A549 (cell line): ENCODE data around the gene PUS1. TPM values are rescaled to one million over a fixed set of nuclear protein-coding genes. Genes with fewer than 3 reads are reported as not detected.
"Not testable (repeated sequence)": the region's sequence is repeated elsewhere in the genome, so short reads cannot be mapped to it uniquely, and the experiment has no call there.

ENCODE experiments used
- ATAC-seq, 2 experiments: fragments of 200-7000 bp in 1 of 2; fragments of >200 bp in 1 of 2; cut with Nextera tagmentation in 1 of 2; cut with Tn5 transposase in 1 of 2; 3 replicates each; pipeline versions ENCODE4 v1.8.0 to v1.9.1; 2018 to 2020; ENCODE audit warnings: mild to moderate bottlenecking in 1 of 2, moderate library complexity in 1 of 2
- CTCF ChIA-PET: fragments of 300-600 bp; sonication (Branson Sonifier 250); formaldehyde crosslinking; extraction: SDS; loops from one replicate; lab custom pipeline; 2021; ENCODE audit warnings: antibody characterized with exemption, inconsistent platforms; lab: Yijun Ruan, JAX
- POLR2A ChIA-PET: fragments of 350-600 bp; formaldehyde crosslinking; extraction: SDS; loops from one replicate; lab custom pipeline; 2021; ENCODE audit warnings: antibody characterized with exemption, inconsistent platforms; lab: Yijun Ruan, JAX
- DNase-seq, 2 experiments: peaks; one replicate each; pipeline versions ENCODE4 v3.0.0 to v3.0.0-alpha.2; 2011 to 2016; ENCODE audit warnings: low read depth in 1 of 2, low spot score in 1 of 2
- FAIRE-seq: peaks from 2 replicates; lab custom pipeline; 2011; peaks lifted over from hg19 to GRCh38; lab: Jason Lieb, UNC
- H3K27ac ChIP-seq, 2 experiments: fragments of >200 bp; sonication (Bioruptor Twin); formaldehyde crosslinking; 3 replicates each; pipeline ENCODE4 v1.5.1; 2016 to 2017
- H3K4me1 ChIP-seq: fragments of >200 bp; sonication (Bioruptor Twin); formaldehyde crosslinking; 3 replicates; pipeline ENCODE4 v1.6.1; 2016
- H3K4me2 ChIP-seq: fragments of >200 bp; sonication (Bioruptor Twin); formaldehyde crosslinking; 3 replicates; pipeline ENCODE4 v1.6.1; 2016
- H3K4me3 ChIP-seq: fragments of >200 bp; sonication (Bioruptor Twin); formaldehyde crosslinking; 3 replicates; pipeline ENCODE4 v1.5.1; 2016
- H3K9me3 ChIP-seq: fragments of >200 bp; sonication (Bioruptor Twin); formaldehyde crosslinking; 3 replicates; pipeline ENCODE4 v1.6.1; 2016
- BHLHE40 ChIP-seq: IDR thresholded peaks from 2 replicates; pipeline ENCODE4 v1.6.1; 2012; ENCODE audit warnings: low read depth, low read length, inconsistent platforms
- CEBPB ChIP-seq, 2 experiments: fragments of >200 bp in 1 of 2; sonication (Bioruptor Twin) in 1 of 2; formaldehyde crosslinking in 1 of 2; IDR thresholded peaks; 2 replicates each; pipeline ENCODE4 v1.6.1; 2012 to 2016
- CHD2 ChIP-seq: fragments of 150-350 bp; IDR thresholded peaks from 2 replicates; pipeline ENCODE4 v1.6.1; 2014; ENCODE audit warnings: low read length; ENCODE audit not compliant: partially characterized antibody
- EP300 ChIP-seq, 2 experiments: fragments of >200 bp; sonication (Bioruptor Twin); formaldehyde crosslinking; IDR thresholded peaks; 2 replicates in 1 of 2; 3 replicates in 1 of 2; pipeline ENCODE4 v1.6.1; 2016 to 2017
- ESRRA ChIP-seq: fragments of 150-350 bp; IDR thresholded peaks from 2 replicates; pipeline ENCODE4 v1.6.1; 2014; ENCODE audit warnings: mild to moderate bottlenecking, low read length, borderline replicate concordance
- FOXS1 ChIP-seq: fragments of 250-450 bp; sonication (Bioruptor Pico); IDR thresholded peaks from 2 replicates; pipeline ENCODE4 v1.5.0; 2020; ENCODE audit warnings: mild to moderate bottlenecking, moderate library complexity
- HOXB13 ChIP-seq: fragments of 250-450 bp; sonication (Bioruptor Pico); IDR thresholded peaks from 2 replicates; pipeline ENCODE4 v1.5.0; 2020; ENCODE audit warnings: low read depth, mild to moderate bottlenecking, moderate library complexity
- HOXB5 ChIP-seq: fragments of 250-450 bp; sonication (Bioruptor Pico); IDR thresholded peaks from 2 replicates; pipeline ENCODE4 v1.5.0; 2020; ENCODE audit warnings: mild to moderate bottlenecking, moderate library complexity
- KDM5A ChIP-seq: fragments of 200-600 bp; sonication (generic); IDR thresholded peaks from 2 replicates; pipeline ENCODE4 v1.6.1; 2016; ENCODE audit warnings: antibody characterized with exemption, mild to moderate bottlenecking
- MYC ChIP-seq: IDR thresholded peaks from 2 replicates; pipeline ENCODE4 v1.6.1; 2012; ENCODE audit warnings: mild to moderate bottlenecking, inconsistent platforms, low read length, improper control_type of control experiment, borderline replicate concordance
- PHF8 ChIP-seq: fragments of 200-600 bp; sonication (generic); IDR thresholded peaks from 2 replicates; pipeline ENCODE4 v1.6.1; 2016; ENCODE audit warnings: low read depth, mild to moderate bottlenecking, antibody characterized with exemption, moderate library complexity, borderline replicate concordance
- RAD21 ChIP-seq, 2 experiments: fragments of >200 bp in 1 of 2; sonication (Bioruptor Twin) in 1 of 2; formaldehyde crosslinking in 1 of 2; IDR thresholded peaks in 1 of 2; conservative IDR thresholded peaks in 1 of 2; 2 replicates in 1 of 2; 3 replicates in 1 of 2; pipeline ENCODE4 v1.6.1; 2012 to 2018; ENCODE audit warnings: inconsistent platforms in 1 of 2
- RCOR1 ChIP-seq: fragments of 150-350 bp; IDR thresholded peaks from 2 replicates; pipeline ENCODE4 v1.6.1; 2014; ENCODE audit warnings: antibody characterized with exemption, low read length, low read depth
- REST ChIP-seq: fragments of 200-600 bp; sonication (generic); IDR thresholded peaks from 2 replicates; pipeline ENCODE4 v1.6.1; 2016; ENCODE audit warnings: antibody characterized with exemption, mild to moderate bottlenecking, moderate library complexity
- RNF2 ChIP-seq: fragments of 200-600 bp; sonication (generic); IDR thresholded peaks from 2 replicates; pipeline ENCODE4 v1.6.1; 2016; ENCODE audit warnings: low read depth, mild to moderate bottlenecking, antibody characterized with exemption, moderate library complexity, borderline replicate concordance
- SMC3 ChIP-seq: fragments of >200 bp; sonication (Bioruptor Twin); formaldehyde crosslinking; IDR thresholded peaks from 3 replicates; pipeline ENCODE4 v1.6.1; 2018; ENCODE audit warnings: inconsistent platforms
- whole genome bisulfite sequencing: methylation state at CpG from one replicate; pipeline ENCODE4 v1.1.6; 2017; ENCODE audit errors: missing lambda C conversion rate; 5-methylcytosine and 5-hydroxymethylcytosine counted together
- polyA plus RNA-seq, 4 experiments: library from polyadenylated mRNA; depleted of rRNA in 3 of 4; stranded (reverse); fragments of >200 nt; fragmentation: RNase III in 1 of 4; extraction: RNeasy Plus Mini Kit Qiagen cat#74134 plus additional on column Dnase treatment in 1 of 4; gene quantifications; 2 replicates in 3 of 4; 3 replicates in 1 of 4; pipeline ENCODE4 v1.2.3, GENCODE V29; 2011 to 2017
- TF ChIP-seq, protein P1 (sequence below): IDR thresholded peaks from 2 replicates; pipeline ENCODE4 v1.6.1; 2012
- TF ChIP-seq, protein P2 (sequence below): IDR thresholded peaks from 2 replicates; pipeline ENCODE4 v1.6.1; 2012

Gene PUS1
- polyA plus RNA-seq, 2 of the 4 experiments (the other 2 are of a cell fraction): 51.1 to 62.8 TPM

DNA sequence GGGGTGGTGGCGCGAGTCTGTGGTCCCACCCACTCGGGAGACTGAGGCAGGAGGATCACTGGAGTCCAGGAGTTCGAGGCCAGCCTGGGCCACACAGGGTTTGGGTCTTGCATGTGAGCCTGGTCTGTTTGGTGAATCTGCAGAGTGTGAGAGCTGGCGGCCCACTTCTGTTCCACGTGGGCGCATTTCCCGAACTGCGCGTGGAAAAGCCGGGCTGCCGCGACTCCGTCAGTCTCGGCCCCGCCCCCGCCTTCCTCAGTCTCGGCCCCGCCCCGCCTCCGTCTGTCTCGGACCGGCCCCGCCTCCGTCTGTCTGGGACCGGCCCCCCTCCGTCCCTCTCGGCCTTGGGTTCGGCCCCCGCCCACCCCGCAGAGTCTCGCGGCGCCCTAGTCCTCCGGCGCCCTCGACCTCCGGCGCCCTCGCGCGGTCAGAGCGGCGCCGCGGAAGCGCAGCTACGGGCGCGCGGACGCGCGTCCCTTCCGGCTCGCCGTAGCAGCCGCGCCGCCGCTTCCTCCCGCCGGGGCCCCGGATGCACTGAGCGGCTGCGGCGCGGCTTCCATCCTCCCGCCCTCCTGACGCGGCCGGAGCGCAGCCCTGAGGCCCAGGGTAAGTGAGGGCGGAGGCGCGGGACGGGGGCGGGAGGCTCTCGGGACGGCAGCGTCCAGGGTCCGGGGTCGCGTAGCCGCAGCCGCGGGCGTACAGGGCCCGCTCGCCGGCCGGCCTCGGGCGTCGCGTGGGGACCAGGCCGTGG, 20.5 kb downstream of the PUS1 start, which contains the start of gene EP400 (continued):
- TF ChIP-seq, protein P1, sequence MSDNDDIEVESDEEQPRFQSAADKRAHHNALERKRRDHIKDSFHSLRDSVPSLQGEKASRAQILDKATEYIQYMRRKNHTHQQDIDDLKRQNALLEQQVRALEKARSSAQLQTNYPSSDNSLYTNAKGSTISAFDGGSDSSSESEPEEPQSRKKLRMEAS: peak; percentile 67
- TF ChIP-seq RAD21 (conservative IDR thresholded peaks at IDR 0.05 in 1 of 2, IDR thresholded peaks at IDR 0.05 in 1 of 2): peak; percentile 61 to 93
- 0 out of 2 replicates have a peak, but pooled peaks have one; percentile 13 for TF ChIP-seq HOXB5 (CRISPR knock-in tag)
- TF ChIP-seq REST: peak; percentile 80
- no peak for TF ChIP-seq ESRRA
- peak; percentile 96 for TF ChIP-seq SMC3
- peak; percentile 80 for TF ChIP-seq CHD2

- H3K27ac ChIP-seq: peak overlapping the region; percentile 93 to 98
- whole genome bisulfite sequencing: 4% methylated on average over 48 of the region's 79 CpGs
- H3K4me2 ChIP-seq: peak overlapping the region; percentile 80
- H3K9me3 ChIP-seq: no peaks in the 10 kb centered on the region
- peak overlapping the region; percentile 81 for H3K4me3 ChIP-seq
- peaks cover 9% of the 10 kb centered on the region for H3K4me1 ChIP-seq
- FAIRE-seq (no peak), DNase-seq (no peak), ATAC-seq (peak; percentile 26 to 33; a peak in 5 of 6 replicates)
- no peak for TF ChIP-seq BHLHE40
- TF ChIP-seq RNF2: no peak
- no peak for TF ChIP-seq HOXB5 (CRISPR knock-in tag)
- TF ChIP-seq RCOR1: no peak
- TF ChIP-seq MYC: no peak
- no peak for TF ChIP-seq EP300 (IDR thresholded peaks at IDR 0.05)
- peak; percentile 42; the same call in 1 of the 2 replicates for TF ChIP-seq KDM5A
- no peak for TF ChIP-seq CEBPB (IDR thresholded peaks at IDR 0.05)
- TF ChIP-seq, protein P2, sequence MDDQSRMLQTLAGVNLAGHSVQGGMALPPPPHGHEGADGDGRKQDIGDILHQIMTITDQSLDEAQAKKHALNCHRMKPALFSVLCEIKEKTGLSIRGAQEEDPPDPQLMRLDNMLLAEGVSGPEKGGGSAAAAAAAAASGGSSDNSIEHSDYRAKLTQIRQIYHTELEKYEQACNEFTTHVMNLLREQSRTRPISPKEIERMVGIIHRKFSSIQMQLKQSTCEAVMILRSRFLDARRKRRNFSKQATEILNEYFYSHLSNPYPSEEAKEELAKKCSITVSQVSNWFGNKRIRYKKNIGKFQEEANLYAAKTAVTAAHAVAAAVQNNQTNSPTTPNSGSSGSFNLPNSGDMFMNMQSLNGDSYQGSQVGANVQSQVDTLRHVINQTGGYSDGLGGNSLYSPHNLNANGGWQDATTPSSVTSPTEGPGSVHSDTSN: no peak
- no peak for TF ChIP-seq FOXS1 (CRISPR knock-in tag)
- TF ChIP-seq PHF8: peak; percentile 13; the same call in 1 of the 2 replicates
- no peak for TF ChIP-seq HOXB13 (CRISPR knock-in tag)
- ChIA-PET CTCF (interaction anchor here (0.6 to 5.9 kb wide), 23 partner anchors 12 to 849 kb away, joined by 3 to 58 read pairs (median 3); no protein-coding TSS in a partner anchor), POLR2A (interaction anchor here (0.8 to 1.5 kb wide), 2 partner anchors 14 to 20 kb away, joined by 3 to 6 read pairs; no protein-coding TSS in a partner anchor)
These were observed 21.3 kb downstream of the PUS1 start for GRCh38 chr12:131950182-131950913.

GRCh38 chr12:131953810-131954209, 24.7 kb downstream of the PUS1 start:
- H3K27ac ChIP-seq, POLR2A ChIA-PET, H3K4me2 ChIP-seq, FAIRE-seq, H3K4me3 ChIP-seq, DNase-seq, ATAC-seq, H3K9me3 ChIP-seq: not testable (repeated sequence)
- 92% methylated on average over 9 of the region's 9 CpGs for WGBS
- CTCF ChIA-PET: interaction anchor here (5.9 kb wide), 1 partner anchor 102 kb away, joined by 58 read pairs; no protein-coding TSS in a partner anchor
- H3K4me1 ChIP-seq: peaks cover 26% of the 10 kb centered on the region

DNA sequence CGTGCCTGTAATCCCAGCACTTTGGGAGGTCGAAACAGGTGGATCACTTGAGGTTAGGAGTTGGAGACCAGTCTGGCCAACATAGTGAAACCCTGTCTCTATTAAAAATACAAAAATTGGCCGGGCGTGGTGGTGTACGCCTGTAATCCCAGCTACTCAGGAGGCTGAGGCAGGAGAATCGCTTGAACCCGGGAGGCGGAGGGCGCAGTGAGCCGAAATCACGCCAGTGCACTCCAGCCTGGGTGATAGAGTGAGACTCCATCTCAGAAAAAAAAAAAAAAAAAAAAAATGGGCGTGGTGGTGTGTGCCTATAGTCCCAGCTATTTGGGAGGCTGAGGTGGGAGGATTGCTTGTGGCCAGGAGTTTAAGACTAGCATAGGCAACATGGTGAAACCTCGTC, 25.4 kb downstream of the PUS1 start:
- CTCF ChIA-PET: interaction anchor here (0.6 to 5.9 kb wide), 4 partner anchors 12 to 146 kb away, joined by 3 to 58 read pairs (median 8); no protein-coding TSS in a partner anchor

More for the DNA sequence above, 25.4 kb downstream of the PUS1 start:
- not testable (repeated sequence) for FAIRE-seq, H3K9me3 ChIP-seq, ATAC-seq, H3K4me2 ChIP-seq, H3K4me3 ChIP-seq, DNase-seq, H3K27ac ChIP-seq
- POLR2A ChIA-PET: interaction anchor here (0.7 kb wide), 1 partner anchor 13 kb away, joined by 3 read pairs; no protein-coding TSS in a partner anchor
- H3K4me1 ChIP-seq: peaks cover 26% of the 10 kb centered on the region
- WGBS: 91% methylated on average over 13 of the region's 13 CpGs
